H1 (cell line): Measurements from ENCODE around the gene POMZP3. TPM values are rescaled to one million over a fixed set of nuclear protein-coding genes. Genes with fewer than 3 reads are reported as not detected.
"Not testable (repeated sequence)": the region's sequence is repeated elsewhere in the genome, so short reads cannot be mapped to it uniquely, and the experiment has no call there.

Experiments used
- CTCF ChIA-PET: fragments of 300-600 bp; sonication (Branson Sonifier 250); formaldehyde crosslinking; loops from one replicate; lab custom pipeline; 2021; ENCODE audit not compliant: partially characterized antibody; lab: Charles Lee
- POLR2A ChIA-PET: fragments of 300-600 bp; sonication (Branson Sonifier 250); formaldehyde crosslinking; loops from one replicate; lab custom pipeline; 2021; ENCODE audit warnings: inconsistent platforms; ENCODE audit not compliant: partially characterized antibody; lab: Charles Lee
- DNase-seq, 2 experiments: peaks; one replicate each; pipeline versions ENCODE4 v3.0.0 to v3.0.0-alpha.2; 2010 to 2022; ENCODE audit warnings: low spot score in 2 of 2, low read depth in 1 of 2, mixed read lengths in 1 of 2
- FAIRE-seq: peaks from 2 replicates; lab custom pipeline; 2011; peaks lifted over from hg19 to GRCh38; lab: Jason Lieb, UNC
- H2AFZ ChIP-seq: 2 replicates; pipeline ENCODE4 v1.8.1; 2012; ENCODE audit warnings: low read length, inconsistent platforms
- H2AK5ac ChIP-seq: 2 replicates; pipeline ENCODE4 v1.6.1; 2013; ENCODE audit warnings: low read depth, low read length
- H2BK120ac ChIP-seq: replicated peaks from 2 replicates; pipeline ENCODE3; 2013; ENCODE audit warnings: low read depth, low read length, inconsistent platforms
- H2BK12ac ChIP-seq: 2 replicates; pipeline ENCODE4 v1.6.1; 2013; ENCODE audit warnings: low read depth, low read length
- H2BK15ac ChIP-seq: 2 replicates; pipeline ENCODE4 v1.6.1; 2013; ENCODE audit warnings: low read length
- H2BK20ac ChIP-seq: 2 replicates; pipeline ENCODE4 v1.6.1; 2013; ENCODE audit warnings: low read length
- H2BK5ac ChIP-seq: 2 replicates; pipeline ENCODE4 v1.6.1; 2013; ENCODE audit warnings: low read depth, low read length
- H3K14ac ChIP-seq: 2 replicates; pipeline ENCODE4 v1.6.1; 2013; ENCODE audit warnings: inconsistent platforms; ENCODE audit not compliant: insufficient read length
- H3K18ac ChIP-seq: 2 replicates; pipeline ENCODE4 v1.6.1; 2013; ENCODE audit warnings: low read length; ENCODE audit errors: extremely low read depth
- H3K23ac ChIP-seq: 2 replicates; pipeline ENCODE4 v1.6.1; 2013; ENCODE audit warnings: inconsistent platforms; ENCODE audit not compliant: insufficient read length
- H3K23me2 ChIP-seq: 2 replicates; pipeline ENCODE4 v1.6.1; 2013; ENCODE audit warnings: low read depth, low read length
- H3K27ac ChIP-seq: 2 replicates; pipeline ENCODE4 v1.6.1; 2011; ENCODE audit warnings: low read depth, low read length, inconsistent platforms
- H3K27me3 ChIP-seq, 4 experiments: replicated peaks in 1 of 4; 1 replicate in 1 of 4; 2 replicates in 3 of 4; pipeline versions ENCODE4 v1.6.1 to v1.8.1; 2011 to 2013; ENCODE audit warnings: low read length in 3 of 4, mild to moderate bottlenecking in 3 of 4, inconsistent platforms in 2 of 4, mixed read lengths in 2 of 4, moderate library complexity in 1 of 4; ENCODE audit not compliant: control insufficient read depth in 3 of 4, insufficient read depth in 3 of 4; ENCODE audit errors: extremely low read depth in 1 of 4
- H3K36me3 ChIP-seq, 4 experiments: 2 replicates each; pipeline versions ENCODE4 v1.6.1 to v1.8.1; 2011 to 2013; ENCODE audit warnings: mild to moderate bottlenecking in 4 of 4, low read length in 3 of 4, moderate library complexity in 2 of 4, control low read depth in 1 of 4, inconsistent platforms in 1 of 4; ENCODE audit not compliant: insufficient read depth in 4 of 4, control insufficient read depth in 2 of 4
- H3K4ac ChIP-seq: replicated peaks from 2 replicates; pipeline ENCODE3; 2013; ENCODE audit warnings: low read length, low read depth, mixed read lengths, inconsistent platforms; ENCODE audit not compliant: insufficient read length
- H3K4me1 ChIP-seq, 4 experiments: replicated peaks in 1 of 4; 1 replicate in 1 of 4; 2 replicates in 3 of 4; pipeline versions ENCODE4 v1.6.1 to v1.8.1; 2011 to 2013; ENCODE audit warnings: low read length in 3 of 4, inconsistent platforms in 2 of 4, mixed read lengths in 1 of 4; ENCODE audit not compliant: insufficient read depth in 4 of 4, control insufficient read depth in 3 of 4
- H3K4me2 ChIP-seq, 2 experiments: 2 replicates each; pipeline versions ENCODE4 v1.6.1 to v1.8.1; 2011 to 2013; ENCODE audit warnings: low read depth in 2 of 2, low read length in 2 of 2, control low read depth in 1 of 2, inconsistent platforms in 1 of 2, mild to moderate bottlenecking in 1 of 2; ENCODE audit not compliant: insufficient read depth in 1 of 2
- H3K4me3 ChIP-seq, 4 experiments: fragments of 200-600, 300-600 bp in 1 of 4; sonication (generic), shearing (Covaris generic), sonication (Bioruptor Twin) in 1 of 4; 2 replicates each; pipeline versions ENCODE4 v1.5.1 to v1.8.1; 2011 to 2016; ENCODE audit warnings: low read length in 4 of 4, low read depth in 3 of 4, control low read depth in 2 of 4, inconsistent platforms in 2 of 4, mild to moderate bottlenecking in 2 of 4, mixed read lengths in 1 of 4, moderate library complexity in 1 of 4; ENCODE audit not compliant: insufficient read depth in 2 of 4; ENCODE audit errors: extremely low read depth in 1 of 4
- H3K56ac ChIP-seq: replicated peaks from 2 replicates; pipeline ENCODE3; 2013; ENCODE audit warnings: low read depth, mild to moderate bottlenecking, mixed read lengths, low read length, inconsistent platforms; ENCODE audit not compliant: insufficient read length
- H3K79me1 ChIP-seq: 2 replicates; pipeline ENCODE4 v1.6.1; 2013; ENCODE audit warnings: low read depth, low read length, control low read depth
- H3K79me2 ChIP-seq, 2 experiments: 2 replicates each; pipeline versions ENCODE4 v1.6.1 to v1.8.1; 2012 to 2013; ENCODE audit warnings: low read length in 2 of 2, mild to moderate bottlenecking in 2 of 2, inconsistent platforms in 1 of 2; ENCODE audit not compliant: insufficient read depth in 2 of 2, control insufficient read depth in 1 of 2
- H3K9ac ChIP-seq, 4 experiments: replicated peaks in 1 of 4; 1 replicate in 1 of 4; 2 replicates in 3 of 4; pipeline versions ENCODE4 v1.6.1 to v1.8.1; 2011 to 2013; ENCODE audit warnings: low read depth in 3 of 4, low read length in 3 of 4, control low read depth in 2 of 4, mild to moderate bottlenecking in 2 of 4, moderate library complexity in 2 of 4, inconsistent platforms in 1 of 4; ENCODE audit errors: extremely low read depth in 1 of 4
- H3K9me3 ChIP-seq, 2 experiments: 2 replicates each; pipeline versions ENCODE4 v1.6.1 to v1.8.1; 2012 to 2013; ENCODE audit warnings: mild to moderate bottlenecking in 2 of 2, moderate library complexity in 2 of 2, control low read depth in 1 of 2, inconsistent platforms in 1 of 2, low read depth in 1 of 2, low read length in 1 of 2, mixed read lengths in 1 of 2; ENCODE audit not compliant: insufficient read depth in 2 of 2
- H4K20me1 ChIP-seq, 2 experiments: replicated peaks in 1 of 2; 2 replicates each; pipeline versions ENCODE3 to v1.8.1; 2011 to 2013; ENCODE audit warnings: inconsistent platforms in 2 of 2, low read length in 2 of 2, mild to moderate bottlenecking in 1 of 2; ENCODE audit not compliant: insufficient read depth in 2 of 2, control insufficient read depth in 1 of 2
- H4K5ac ChIP-seq: 2 replicates; pipeline ENCODE4 v1.6.1; 2013; ENCODE audit warnings: low read length, low read depth, mixed read lengths, inconsistent platforms; ENCODE audit not compliant: insufficient read length
- H4K8ac ChIP-seq: 2 replicates; pipeline ENCODE4 v1.8.0; 2013; ENCODE audit warnings: mild to moderate bottlenecking, moderate library complexity, low read length, inconsistent platforms; ENCODE audit not compliant: insufficient read depth; ENCODE audit errors: extremely low read depth
- H4K91ac ChIP-seq: replicated peaks from 2 replicates; pipeline ENCODE3; 2013; ENCODE audit warnings: low read length, mixed read lengths, inconsistent platforms; ENCODE audit not compliant: insufficient read length
- WGBS, 2 experiments: shearing (Covaris generic) in 1 of 2; methylation state at CpG; one replicate each; pipeline versions ENCODE4 v1.1.6 to v1.1.7; 2013 to 2015; ENCODE audit warnings: low lambda C conversion rate in 2 of 2, mixed read lengths in 2 of 2, inconsistent platforms in 1 of 2, low coverage in 1 of 2, missing lambda C conversion rate in 1 of 2; ENCODE audit not compliant: insufficient replicate concordance in 2 of 2, insufficient coverage in 1 of 2, insufficient read length in 1 of 2; ENCODE audit errors: extremely low coverage in 1 of 2, missing lambda C conversion rate in 1 of 2; 5-methylcytosine and 5-hydroxymethylcytosine counted together
- polyA plus RNA-seq, 7 experiments: library from polyadenylated mRNA; depleted of rRNA in 3 of 7; stranded (reverse) in 5 of 7; unstranded in 2 of 7; fragments of >200 nt in 5 of 7; fragments of 200-250 nt in 2 of 7; gene quantifications; 1 replicate in 5 of 7; 2 replicates in 1 of 7; 4 replicates in 1 of 7; pipeline versions ENCODE4 v1.2.1 to v1.2.3, GENCODE V29; 2011 to 2013; ENCODE audit warnings: missing spikeins in 2 of 7, mixed read lengths in 2 of 7
- total RNA-seq: library from RNA; stranded (reverse); fragmentation: NEBNext Ultra II Directional; extraction: Animal tissue kit (Norgen Biotek cat#: 25700); gene quantifications from 2 replicates; pipeline ENCODE4 v1.2.1, GENCODE V29; 2021

POMZP3 gene
- total and polyA plus RNA-seq, 2 of the 8 experiments (the other 6 are each of a cell fraction or from before 2014, with no cell fraction given) = 3.2 to 9.0 TPM

DNA sequence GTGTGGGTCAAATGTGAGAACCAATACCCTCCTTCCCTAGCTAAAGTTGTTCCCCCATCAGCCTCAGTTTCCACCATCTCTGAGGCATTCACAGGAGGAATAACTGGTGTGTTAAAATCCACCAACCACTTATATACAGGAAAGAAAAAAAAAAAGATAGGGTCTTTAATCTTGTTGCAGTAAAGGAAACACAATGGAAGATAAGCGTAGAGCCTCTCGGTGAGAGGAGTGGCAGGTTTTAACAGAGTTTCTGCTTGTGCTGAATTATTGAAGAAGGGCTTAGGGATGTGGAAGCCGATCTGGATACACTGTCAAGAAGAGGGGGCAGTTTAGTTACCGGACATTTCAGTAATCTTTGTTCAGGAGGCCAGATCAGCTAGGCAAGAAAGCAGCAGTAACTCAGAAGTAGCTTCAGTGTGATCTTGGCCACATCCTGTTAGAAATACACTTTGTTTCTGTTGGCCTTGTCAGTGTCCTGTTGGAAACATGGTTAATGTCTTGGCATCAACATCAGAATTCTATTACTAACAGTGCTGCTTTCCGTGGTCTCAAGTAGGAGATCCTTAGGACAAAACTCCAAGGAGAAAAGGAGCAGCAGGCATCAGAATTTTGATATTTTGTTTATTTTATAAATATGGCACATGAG lies 43.3 kb downstream of the POMZP3 start:
- H3K79me2 ChIP-seq, H4K91ac ChIP-seq, H3K27me3 ChIP-seq, H3K36me3 ChIP-seq, H3K14ac ChIP-seq, H4K20me1 ChIP-seq, H3K4ac ChIP-seq, FAIRE-seq, H2BK15ac ChIP-seq, CTCF ChIA-PET, H2AK5ac ChIP-seq, H2BK120ac ChIP-seq, H4K5ac ChIP-seq, H3K23ac ChIP-seq, H2BK5ac ChIP-seq, H3K56ac ChIP-seq, POLR2A ChIA-PET, H3K23me2 ChIP-seq, H3K9ac ChIP-seq, H4K8ac ChIP-seq, H3K27ac ChIP-seq, H3K4me3 ChIP-seq, H3K4me1 ChIP-seq, H2BK20ac ChIP-seq, H3K18ac ChIP-seq, DNase-seq, H2AFZ ChIP-seq, H2BK12ac ChIP-seq, H3K4me2 ChIP-seq, H3K79me1 ChIP-seq, H3K9me3 ChIP-seq: not testable (repeated sequence)
- 95% methylated on average over 5 of the region's 5 CpGs; no CpG with 5 or more reads in 1 of the 2 experiments for WGBS, 2 experiments
